H1 (cell line): ENCODE measurements around the gene NTN1. TPM values are rescaled to one million over a fixed set of nuclear protein-coding genes. Genes with fewer than 3 reads are reported as not detected.

ENCODE experiments used
- CTCF ChIA-PET: fragments of 300-600 bp; sonication (Branson Sonifier 250); formaldehyde crosslinking; loops from one replicate; lab custom pipeline; 2021; ENCODE audit not compliant: partially characterized antibody; lab: Charles Lee
- POLR2A ChIA-PET: fragments of 300-600 bp; sonication (Branson Sonifier 250); formaldehyde crosslinking; loops from one replicate; lab custom pipeline; 2021; ENCODE audit warnings: inconsistent platforms; ENCODE audit not compliant: partially characterized antibody; lab: Charles Lee
- DNase-seq, 2 experiments: peaks; one replicate each; pipeline versions ENCODE4 v3.0.0 to v3.0.0-alpha.2; 2010 to 2022; ENCODE audit warnings: low spot score in 2 of 2, low read depth in 1 of 2, mixed read lengths in 1 of 2
- FAIRE-seq: peaks from 2 replicates; lab custom pipeline; 2011; peaks lifted over from hg19 to GRCh38; lab: Jason Lieb, UNC
- H2AFZ ChIP-seq: 2 replicates; pipeline ENCODE4 v1.8.1; 2012; ENCODE audit warnings: low read length, inconsistent platforms
- H2AK5ac ChIP-seq: 2 replicates; pipeline ENCODE4 v1.6.1; 2013; ENCODE audit warnings: low read depth, low read length
- H2BK120ac ChIP-seq: replicated peaks from 2 replicates; pipeline ENCODE3; 2013; ENCODE audit warnings: low read depth, low read length, inconsistent platforms
- H2BK12ac ChIP-seq: 2 replicates; pipeline ENCODE4 v1.6.1; 2013; ENCODE audit warnings: low read depth, low read length
- H2BK15ac ChIP-seq: 2 replicates; pipeline ENCODE4 v1.6.1; 2013; ENCODE audit warnings: low read length
- H2BK20ac ChIP-seq: 2 replicates; pipeline ENCODE4 v1.6.1; 2013; ENCODE audit warnings: low read length
- H2BK5ac ChIP-seq: 2 replicates; pipeline ENCODE4 v1.6.1; 2013; ENCODE audit warnings: low read depth, low read length
- H3K14ac ChIP-seq: 2 replicates; pipeline ENCODE4 v1.6.1; 2013; ENCODE audit warnings: inconsistent platforms; ENCODE audit not compliant: insufficient read length
- H3K18ac ChIP-seq: 2 replicates; pipeline ENCODE4 v1.6.1; 2013; ENCODE audit warnings: low read length; ENCODE audit errors: extremely low read depth
- H3K23ac ChIP-seq: 2 replicates; pipeline ENCODE4 v1.6.1; 2013; ENCODE audit warnings: inconsistent platforms; ENCODE audit not compliant: insufficient read length
- H3K23me2 ChIP-seq: 2 replicates; pipeline ENCODE4 v1.6.1; 2013; ENCODE audit warnings: low read depth, low read length
- H3K27ac ChIP-seq: 2 replicates; pipeline ENCODE4 v1.6.1; 2011; ENCODE audit warnings: low read depth, low read length, inconsistent platforms
- H3K27me3 ChIP-seq, 4 experiments: replicated peaks in 1 of 4; 1 replicate in 1 of 4; 2 replicates in 3 of 4; pipeline versions ENCODE4 v1.6.1 to v1.8.1; 2011 to 2013; ENCODE audit warnings: low read length in 3 of 4, mild to moderate bottlenecking in 3 of 4, inconsistent platforms in 2 of 4, mixed read lengths in 2 of 4, moderate library complexity in 1 of 4; ENCODE audit not compliant: control insufficient read depth in 3 of 4, insufficient read depth in 3 of 4; ENCODE audit errors: extremely low read depth in 1 of 4
- H3K36me3 ChIP-seq, 4 experiments: 2 replicates each; pipeline versions ENCODE4 v1.6.1 to v1.8.1; 2011 to 2013; ENCODE audit warnings: mild to moderate bottlenecking in 4 of 4, low read length in 3 of 4, moderate library complexity in 2 of 4, control low read depth in 1 of 4, inconsistent platforms in 1 of 4; ENCODE audit not compliant: insufficient read depth in 4 of 4, control insufficient read depth in 2 of 4
- H3K4ac ChIP-seq: replicated peaks from 2 replicates; pipeline ENCODE3; 2013; ENCODE audit warnings: low read length, low read depth, mixed read lengths, inconsistent platforms; ENCODE audit not compliant: insufficient read length
- H3K4me1 ChIP-seq, 4 experiments: replicated peaks in 1 of 4; 1 replicate in 1 of 4; 2 replicates in 3 of 4; pipeline versions ENCODE4 v1.6.1 to v1.8.1; 2011 to 2013; ENCODE audit warnings: low read length in 3 of 4, inconsistent platforms in 2 of 4, mixed read lengths in 1 of 4; ENCODE audit not compliant: insufficient read depth in 4 of 4, control insufficient read depth in 3 of 4
- H3K4me2 ChIP-seq, 2 experiments: 2 replicates each; pipeline versions ENCODE4 v1.6.1 to v1.8.1; 2011 to 2013; ENCODE audit warnings: low read depth in 2 of 2, low read length in 2 of 2, control low read depth in 1 of 2, inconsistent platforms in 1 of 2, mild to moderate bottlenecking in 1 of 2; ENCODE audit not compliant: insufficient read depth in 1 of 2
- H3K4me3 ChIP-seq, 4 experiments: fragments of 200-600, 300-600 bp in 1 of 4; sonication (generic), shearing (Covaris generic), sonication (Bioruptor Twin) in 1 of 4; 2 replicates each; pipeline versions ENCODE4 v1.5.1 to v1.8.1; 2011 to 2016; ENCODE audit warnings: low read length in 4 of 4, low read depth in 3 of 4, control low read depth in 2 of 4, inconsistent platforms in 2 of 4, mild to moderate bottlenecking in 2 of 4, mixed read lengths in 1 of 4, moderate library complexity in 1 of 4; ENCODE audit not compliant: insufficient read depth in 2 of 4; ENCODE audit errors: extremely low read depth in 1 of 4
- H3K56ac ChIP-seq: replicated peaks from 2 replicates; pipeline ENCODE3; 2013; ENCODE audit warnings: low read depth, mild to moderate bottlenecking, mixed read lengths, low read length, inconsistent platforms; ENCODE audit not compliant: insufficient read length
- H3K79me1 ChIP-seq: 2 replicates; pipeline ENCODE4 v1.6.1; 2013; ENCODE audit warnings: low read depth, low read length, control low read depth
- H3K79me2 ChIP-seq, 2 experiments: 2 replicates each; pipeline versions ENCODE4 v1.6.1 to v1.8.1; 2012 to 2013; ENCODE audit warnings: low read length in 2 of 2, mild to moderate bottlenecking in 2 of 2, inconsistent platforms in 1 of 2; ENCODE audit not compliant: insufficient read depth in 2 of 2, control insufficient read depth in 1 of 2
- H3K9ac ChIP-seq, 4 experiments: replicated peaks in 1 of 4; 1 replicate in 1 of 4; 2 replicates in 3 of 4; pipeline versions ENCODE4 v1.6.1 to v1.8.1; 2011 to 2013; ENCODE audit warnings: low read depth in 3 of 4, low read length in 3 of 4, control low read depth in 2 of 4, mild to moderate bottlenecking in 2 of 4, moderate library complexity in 2 of 4, inconsistent platforms in 1 of 4; ENCODE audit errors: extremely low read depth in 1 of 4
- H3K9me3 ChIP-seq, 2 experiments: 2 replicates each; pipeline versions ENCODE4 v1.6.1 to v1.8.1; 2012 to 2013; ENCODE audit warnings: mild to moderate bottlenecking in 2 of 2, moderate library complexity in 2 of 2, control low read depth in 1 of 2, inconsistent platforms in 1 of 2, low read depth in 1 of 2, low read length in 1 of 2, mixed read lengths in 1 of 2; ENCODE audit not compliant: insufficient read depth in 2 of 2
- H4K20me1 ChIP-seq, 2 experiments: replicated peaks in 1 of 2; 2 replicates each; pipeline versions ENCODE3 to v1.8.1; 2011 to 2013; ENCODE audit warnings: inconsistent platforms in 2 of 2, low read length in 2 of 2, mild to moderate bottlenecking in 1 of 2; ENCODE audit not compliant: insufficient read depth in 2 of 2, control insufficient read depth in 1 of 2
- H4K5ac ChIP-seq: 2 replicates; pipeline ENCODE4 v1.6.1; 2013; ENCODE audit warnings: low read length, low read depth, mixed read lengths, inconsistent platforms; ENCODE audit not compliant: insufficient read length
- H4K8ac ChIP-seq: 2 replicates; pipeline ENCODE4 v1.8.0; 2013; ENCODE audit warnings: mild to moderate bottlenecking, moderate library complexity, low read length, inconsistent platforms; ENCODE audit not compliant: insufficient read depth; ENCODE audit errors: extremely low read depth
- H4K91ac ChIP-seq: replicated peaks from 2 replicates; pipeline ENCODE3; 2013; ENCODE audit warnings: low read length, mixed read lengths, inconsistent platforms; ENCODE audit not compliant: insufficient read length
- NANOG ChIP-seq: IDR thresholded peaks from 2 replicates; pipeline ENCODE4 v1.6.1; 2011; ENCODE audit warnings: low read length, low read depth, mild to moderate bottlenecking, inconsistent platforms; ENCODE audit not compliant: insufficient read depth, poor library complexity, severe bottlenecking
- RNF2 ChIP-seq: fragments of 200-900, 300-1000 bp; sonication (generic); IDR thresholded peaks from 2 replicates; pipeline ENCODE4 v1.7.1; 2016; ENCODE audit warnings: borderline replicate concordance, low read depth, mild to moderate bottlenecking, antibody characterized with exemption, low read length; ENCODE audit not compliant: poor library complexity, severe bottlenecking; ENCODE audit errors: missing control alignments
- WGBS, 2 experiments: shearing (Covaris generic) in 1 of 2; methylation state at CpG; one replicate each; pipeline versions ENCODE4 v1.1.6 to v1.1.7; 2013 to 2015; ENCODE audit warnings: low lambda C conversion rate in 2 of 2, mixed read lengths in 2 of 2, inconsistent platforms in 1 of 2, low coverage in 1 of 2, missing lambda C conversion rate in 1 of 2; ENCODE audit not compliant: insufficient replicate concordance in 2 of 2, insufficient coverage in 1 of 2, insufficient read length in 1 of 2; ENCODE audit errors: extremely low coverage in 1 of 2, missing lambda C conversion rate in 1 of 2; 5-methylcytosine and 5-hydroxymethylcytosine counted together
- polyA plus RNA-seq, 7 experiments: library from polyadenylated mRNA; depleted of rRNA in 3 of 7; stranded (reverse) in 5 of 7; unstranded in 2 of 7; fragments of >200 nt in 5 of 7; fragments of 200-250 nt in 2 of 7; gene quantifications; 1 replicate in 5 of 7; 2 replicates in 1 of 7; 4 replicates in 1 of 7; pipeline versions ENCODE4 v1.2.1 to v1.2.3, GENCODE V29; 2011 to 2013; ENCODE audit warnings: missing spikeins in 2 of 7, mixed read lengths in 2 of 7
- total RNA-seq: library from RNA; stranded (reverse); fragmentation: NEBNext Ultra II Directional; extraction: Animal tissue kit (Norgen Biotek cat#: 25700); gene quantifications from 2 replicates; pipeline ENCODE4 v1.2.1, GENCODE V29; 2021
- TF ChIP-seq, protein P1 (sequence below): IDR thresholded peaks from 2 replicates; pipeline ENCODE4 v1.6.1; 2012; ENCODE audit warnings: inconsistent platforms

Gene NTN1
- total and polyA plus RNA-seq, 2 of the 8 experiments (the other 6 are each of a cell fraction or from before 2014, with no cell fraction given): 2.0 to 2.3 TPM

DNA sequence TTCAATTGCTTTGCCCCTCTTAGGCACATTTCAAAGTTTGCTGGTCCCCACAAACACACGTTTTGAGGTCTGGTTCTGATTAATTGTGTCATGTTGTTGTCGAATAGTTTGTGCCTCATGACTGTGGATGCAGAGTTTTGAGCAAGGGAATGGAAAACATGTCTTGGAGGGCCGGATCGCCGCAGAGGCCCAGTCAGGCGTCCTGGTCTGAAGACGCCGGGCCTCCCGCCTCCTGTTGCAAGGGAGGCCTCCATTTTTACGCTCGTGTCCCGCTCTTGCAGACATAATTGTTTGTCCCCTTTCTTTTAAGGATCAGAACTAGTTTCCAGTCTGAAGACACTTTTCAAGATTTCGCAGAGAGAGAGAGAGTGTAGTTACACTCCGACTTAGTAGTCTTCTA lies 3.2 kb downstream of the NTN1 start:
- Histone ChIP-seq H3K9ac (no peak overlapping the region), H3K36me3 (peaks cover 0 to 16% (median 0%) of the 10 kb centered on the region in 4 experiments; a peak in 1 of 8 replicates), H2BK20ac (no peak overlapping the region), H3K27me3 (peaks cover 43 to 69% (median 59%) of the 10 kb centered on the region in 4 experiments), H3K9me3 (no peaks in the 10 kb centered on the region), H2AFZ (no peak overlapping the region), H4K5ac (no peak overlapping the region), H3K56ac (no peak overlapping the region), H4K8ac (no peak overlapping the region), H4K20me1 (peaks cover 2 to 9% of the 10 kb centered on the region in 2 experiments), H3K23ac (peak overlapping the region; percentile 2), H2BK15ac (no peak overlapping the region; the same call in 1 of the 2 replicates), H3K79me2 (no peaks in the 10 kb centered on the region), H3K14ac (no peak overlapping the region), H2BK5ac (no peak overlapping the region), H2BK12ac (no peak overlapping the region), H3K23me2 (peaks cover 18% of the 10 kb centered on the region; the same call in 1 of the 2 replicates), H3K27ac (no peak overlapping the region), H2AK5ac (no peak overlapping the region), H3K4me3 (peak overlapping the region in 3 of 4 experiments; percentile 17 to 66 (median 19); a peak in 5 of 8 replicates), H2BK120ac (no peak overlapping the region), H3K4ac (no peak overlapping the region), H3K79me1 (no peaks in the 10 kb centered on the region), H3K18ac (peak overlapping the region; percentile 0; the same call in 1 of the 2 replicates), H4K91ac (no peak overlapping the region), H3K4me2 (peak overlapping the region; percentile 66 to 69), H3K4me1 (peaks cover 10 to 31% (median 20%) of the 10 kb centered on the region in 4 experiments)
- 3% methylated on average over 14 of the region's 14 CpGs; no CpG with 5 or more reads in 1 of the 2 experiments for WGBS, 2 experiments
- DNase-seq (no peak), FAIRE-seq (peak; percentile 66)
- POLR2A ChIA-PET: no interaction called here
- CTCF ChIA-PET: interaction anchor here (1.1 to 1.3 kb wide), 2 partner anchors 138 to 198 kb away, joined by 3 read pairs; no protein-coding TSS in a partner anchor
- TF ChIP-seq, protein P1, sequence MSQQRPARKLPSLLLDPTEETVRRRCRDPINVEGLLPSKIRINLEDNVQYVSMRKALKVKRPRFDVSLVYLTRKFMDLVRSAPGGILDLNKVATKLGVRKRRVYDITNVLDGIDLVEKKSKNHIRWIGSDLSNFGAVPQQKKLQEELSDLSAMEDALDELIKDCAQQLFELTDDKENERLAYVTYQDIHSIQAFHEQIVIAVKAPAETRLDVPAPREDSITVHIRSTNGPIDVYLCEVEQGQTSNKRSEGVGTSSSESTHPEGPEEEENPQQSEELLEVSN: peak; percentile 77; the same call in 1 of the 2 replicates
- no peak for TF ChIP-seq NANOG
- peak; percentile 69 for TF ChIP-seq RNF2
